Astrocyte of the spinal cord (primary cell): ENCODE results near the gene HENMT1.

Source experiments
- DNase-seq: peaks from one replicate; pipeline ENCODE4 v3.0.0; 2011; ENCODE audit warnings: low read depth, low spot score
- H3K4me3 ChIP-seq: 2 replicates; pipeline ENCODE4 v1.5.1; 2011; ENCODE audit warnings: low read depth, mild to moderate bottlenecking, low read length, moderate library complexity
- CTCF ChIP-seq: IDR thresholded peaks from 2 replicates; pipeline ENCODE4 v1.5.1; 2012; ENCODE audit warnings: low read depth, mild to moderate bottlenecking, low read length, inconsistent platforms
- in situ Hi-C: cut with HindIII; loops from 2 replicates; pipeline ENCODE4 v1.10.0; 2017; ENCODE audit warnings: low sequenced_read_pairs

HENMT1 gene

GRCh38 chr1:108611984-108612383, 48.9 kb downstream of the HENMT1 start:
- in situ Hi-C loops = no loop called here
- TF ChIP-seq CTCF = no peak
- no peak for DNase-seq
- no peak overlapping the region for H3K4me3 ChIP-seq

DNA sequence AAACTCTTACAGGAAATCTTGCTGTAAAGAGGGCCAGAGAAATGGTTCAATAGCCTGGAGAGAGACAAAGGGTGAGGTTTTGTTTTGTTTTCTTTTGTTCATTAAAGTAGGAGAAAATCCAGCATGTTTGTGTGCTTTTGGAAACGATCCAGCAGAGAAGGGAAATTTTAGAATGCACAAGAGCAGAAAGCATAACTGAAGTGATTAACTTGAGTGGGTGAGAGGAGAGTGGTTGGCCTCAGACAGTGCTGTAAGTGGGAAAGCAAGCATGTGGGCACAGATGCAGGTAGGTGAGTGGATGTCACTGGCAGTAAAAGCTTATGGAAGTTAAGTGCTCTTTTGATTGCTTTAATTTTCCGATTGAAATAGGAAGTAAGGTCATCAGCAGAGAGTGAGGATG, 50.8 kb downstream of the HENMT1 start:
- DNase-seq = peak; percentile 15
- in situ Hi-C loops = no loop called here
- H3K4me3 ChIP-seq = no peak overlapping the region
- TF ChIP-seq CTCF = no peak

GRCh38 chr1:108609483-108610049, 51.3 kb downstream of the HENMT1 start:
- no peak overlapping the region for H3K4me3 ChIP-seq
- DNase-seq = no peak
- in situ Hi-C loops = no loop called here
- TF ChIP-seq CTCF = no peak

DNA sequence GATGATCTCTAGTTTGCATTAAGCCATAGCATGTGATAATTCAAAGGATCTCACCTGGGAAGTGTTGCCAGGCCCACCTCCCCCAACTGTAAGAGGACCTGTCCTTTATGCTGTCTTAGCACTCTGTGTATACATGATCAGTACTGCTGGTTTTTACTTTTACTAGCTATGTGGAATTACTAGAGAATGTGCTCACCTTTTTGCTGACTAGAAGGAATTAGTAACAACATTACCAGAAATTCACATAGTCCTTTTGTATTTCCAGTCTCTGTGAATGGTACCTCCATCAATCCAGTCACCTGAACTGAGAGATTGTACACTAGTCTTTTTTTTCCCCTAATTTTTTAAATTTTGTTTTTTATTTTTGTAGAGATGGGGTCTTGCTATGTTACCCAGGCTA, 54.4 kb downstream of the HENMT1 start:
- H3K4me3 ChIP-seq = no peak overlapping the region
- TF ChIP-seq CTCF = no peak
- no peak for DNase-seq
- in situ Hi-C loops = no loop called here

- no peak for DNase-seq
- H3K4me3 ChIP-seq = no peak overlapping the region
- in situ Hi-C loops = no loop called here
- TF ChIP-seq CTCF = no peak
Measured at GRCh38 chr1:108605633-108606032, 55.3 kb downstream of the HENMT1 start.

DNA sequence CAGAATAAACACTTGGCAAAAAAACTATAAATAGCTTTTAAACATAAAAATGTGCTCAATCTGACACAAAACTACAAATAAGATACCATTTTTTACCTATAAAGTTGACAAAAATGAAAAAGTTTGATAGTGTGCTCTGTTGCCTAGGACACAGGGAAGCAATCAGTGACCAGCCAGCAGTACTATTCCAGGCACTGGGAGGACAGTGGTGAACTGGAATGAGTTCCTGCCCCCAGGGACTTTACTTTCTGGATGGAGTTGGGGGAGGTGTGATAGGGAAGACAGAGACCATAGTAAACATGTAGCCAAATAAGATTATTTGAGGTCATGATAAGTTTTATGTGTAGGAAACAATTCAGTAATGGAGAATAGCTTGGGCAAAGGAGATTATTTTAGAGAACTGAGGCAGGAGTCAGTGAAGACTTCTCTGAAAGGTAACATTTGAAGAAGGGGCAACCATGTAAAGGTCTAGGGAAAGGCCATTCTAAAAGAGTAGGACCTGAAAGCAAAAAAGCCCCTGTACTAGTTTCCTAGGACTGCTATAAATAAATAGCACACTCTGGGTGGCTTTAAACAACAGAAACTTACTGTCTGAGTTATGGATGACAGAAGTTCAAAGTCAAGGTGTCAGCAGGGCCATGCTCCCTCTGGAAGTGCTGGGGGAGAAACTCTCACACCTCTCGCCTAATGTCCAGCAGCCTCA, 59.0 kb downstream of the HENMT1 start:
- no peak for TF ChIP-seq CTCF
- in situ Hi-C loops = no loop called here
- no peak overlapping the region for H3K4me3 ChIP-seq
- no peak for DNase-seq
